AML-193 (cell line): ENCODE measurements around the gene ORC3.
A peak's percentile ranks its signal among the peaks of the same experiment; 100 is the strongest.
"Not testable (repeated sequence)": the region's sequence is repeated elsewhere in the genome, so short reads cannot be mapped to it uniquely, and the experiment has no call there.

Source experiments
- DNase-seq, 2 experiments: peaks; one replicate each; lab custom pipeline; 2025; lab: John Stamatoyannopoulos, UW

ORC3 gene

DNA sequence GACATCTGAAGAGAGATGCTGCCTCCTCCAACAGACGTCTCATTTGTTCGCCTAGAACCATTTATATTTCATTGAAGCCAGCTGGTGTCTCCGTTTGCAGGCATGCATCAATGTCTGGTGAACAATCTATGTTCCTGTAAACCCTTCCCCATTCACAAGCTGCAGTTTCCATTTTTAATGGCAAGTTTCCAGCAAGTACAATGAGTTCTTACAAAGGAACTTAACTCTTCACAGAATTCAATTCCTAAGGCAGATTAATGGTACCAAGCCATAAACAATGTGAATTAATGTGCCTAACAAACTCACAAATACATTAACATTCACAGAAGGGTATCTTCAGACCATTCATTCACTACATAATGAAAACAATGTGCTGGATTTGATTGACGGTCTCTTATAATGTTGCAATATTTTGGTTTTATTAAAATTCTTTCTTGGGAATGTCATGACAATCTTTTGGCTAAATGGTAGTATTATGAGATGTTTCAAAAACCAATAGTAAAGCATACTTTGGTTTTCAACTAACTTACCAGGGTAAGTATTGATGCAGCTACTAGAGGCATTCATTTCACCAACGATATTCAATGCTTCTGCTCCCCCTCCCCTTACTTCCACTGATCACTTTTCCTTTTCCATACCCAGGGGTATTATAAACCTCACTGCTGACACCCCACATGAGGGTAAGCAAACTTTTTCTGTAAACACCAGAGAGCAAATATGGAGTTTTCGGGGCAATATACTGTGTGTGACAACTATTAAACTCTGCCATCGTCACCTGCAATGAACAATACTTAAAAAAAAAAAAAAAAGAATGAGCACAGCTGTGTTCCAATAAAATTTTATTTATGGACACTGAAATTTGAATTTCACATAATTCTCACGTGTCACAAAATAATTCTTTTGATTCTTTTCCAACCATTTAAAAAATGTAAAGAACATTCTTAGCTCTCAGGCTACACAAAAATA lies 107.9 kb downstream of the ORC3 start:
- DNase-seq = peak; percentile 32 to 43

DNA sequence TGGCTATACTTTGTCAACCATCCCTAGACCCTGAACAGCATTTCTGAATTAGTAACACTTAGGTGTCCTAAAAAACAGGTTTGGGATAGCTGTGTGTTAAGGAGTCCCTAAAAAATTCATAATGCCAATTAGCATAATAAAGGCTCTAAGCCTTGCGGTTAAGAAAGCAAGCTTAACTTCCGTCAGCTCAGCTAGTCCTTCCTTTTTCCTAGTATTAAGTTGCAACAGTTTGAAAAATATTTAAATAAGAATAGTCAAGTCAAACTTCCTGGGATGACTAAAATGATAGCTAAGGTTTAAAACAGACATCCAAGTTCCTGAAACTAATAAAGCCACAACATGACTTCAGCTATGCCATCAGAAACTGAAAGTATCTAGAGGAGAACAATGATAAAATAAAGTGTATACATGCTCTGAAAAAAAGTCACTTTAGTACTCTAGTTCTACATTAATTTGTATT lies 108.6 kb downstream of the ORC3 start:
- DNase-seq = peak; percentile 93

DNA sequence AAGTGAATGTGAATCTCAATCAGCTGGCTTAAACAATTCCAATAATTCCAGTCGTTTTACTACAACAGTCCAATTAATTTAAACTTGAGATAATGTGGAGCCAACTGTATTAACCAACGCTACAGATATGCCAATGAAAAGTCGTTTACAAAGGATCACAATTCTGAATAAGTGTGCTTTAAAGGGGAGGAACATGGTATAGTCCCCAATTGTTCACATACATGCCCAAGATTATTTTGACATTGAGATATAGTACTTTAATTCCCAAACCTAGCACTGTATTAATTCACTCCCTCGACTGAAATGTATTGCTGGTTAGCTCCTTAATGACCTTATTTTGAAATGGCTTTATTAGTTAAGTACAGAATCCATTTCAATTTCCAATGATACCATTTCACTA lies 109.6 kb downstream of the ORC3 start:
- DNase-seq = no peak

- peak; percentile 35 to 38 for DNase-seq
These were observed 110.7 kb downstream of the ORC3 start for GRCh38 chr6:87700397-87701343.

GRCh38 chr6:87701344-87701675 lies 111.4 kb downstream of the ORC3 start:
- DNase-seq = no peak

DNA sequence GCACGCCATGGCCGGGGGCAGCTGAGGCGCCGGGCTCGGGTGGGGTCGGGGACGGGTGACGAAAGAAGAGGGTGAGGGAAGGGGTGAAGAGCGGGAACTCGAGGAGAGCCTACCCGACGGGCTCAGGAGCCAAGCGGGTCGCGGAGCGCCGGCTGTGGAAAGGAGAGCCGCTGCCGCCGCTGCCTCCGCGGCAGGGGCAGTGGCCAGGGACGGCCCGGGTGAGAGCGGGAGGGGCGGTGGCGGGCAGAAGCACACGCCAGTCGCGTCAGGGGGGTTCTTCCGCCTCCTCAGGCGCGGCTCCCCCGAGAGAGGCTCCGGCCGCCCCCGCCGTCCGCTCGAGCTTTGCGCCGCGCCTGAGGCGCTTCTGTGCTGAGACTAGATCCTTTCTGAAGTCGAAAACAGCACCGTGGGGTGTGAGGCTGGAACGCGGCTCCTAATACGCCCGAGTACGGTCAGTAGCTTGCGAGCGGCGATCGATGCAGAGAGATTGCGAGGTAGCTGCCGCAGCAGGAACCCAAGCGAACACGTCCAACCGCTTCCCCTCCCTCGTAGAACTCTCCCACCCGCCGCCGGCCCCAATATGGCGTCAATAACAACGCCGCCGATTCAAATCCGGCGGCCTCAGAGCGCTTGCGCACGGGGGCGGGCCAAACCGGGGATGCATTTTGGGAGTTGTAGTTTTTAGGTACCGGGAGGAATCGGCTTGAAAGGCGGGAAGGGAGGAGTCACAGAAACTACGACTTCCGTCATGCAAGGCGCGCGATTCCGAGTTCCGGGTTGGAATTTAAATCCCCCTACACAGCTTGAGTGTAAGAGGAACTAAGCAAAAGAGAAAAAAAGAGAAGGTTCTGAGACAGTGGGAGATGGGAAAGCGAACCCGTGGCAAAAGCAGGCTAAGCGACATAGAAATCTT lies 112.0 kb downstream of the ORC3 start, which contains the start of gene AKIRIN2:
AKIRIN2 (minus strand) TSS at position 558 of the 913 bp plus-strand sequence; CDS start at position 9, 549 bp downstream.
- DNase-seq = peak; percentile 100

DNA sequence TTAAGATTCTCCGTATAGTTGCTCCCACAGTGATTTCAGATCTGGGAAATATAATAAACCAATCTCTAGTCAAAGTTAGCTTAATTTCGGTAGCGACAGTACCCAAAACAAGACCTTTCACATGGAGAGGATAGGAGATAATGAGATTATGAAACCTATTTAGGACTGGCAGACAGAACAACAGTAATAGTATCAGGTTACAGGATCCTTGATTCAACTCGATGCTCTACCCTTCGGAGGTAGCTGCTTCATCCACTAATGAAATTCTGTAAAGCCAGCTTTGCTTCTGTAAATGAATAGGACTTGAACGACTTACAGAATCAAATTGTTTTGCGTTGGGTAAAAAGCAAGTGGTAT lies 112.6 kb downstream of the ORC3 start:
- DNase-seq = no peak

DNA sequence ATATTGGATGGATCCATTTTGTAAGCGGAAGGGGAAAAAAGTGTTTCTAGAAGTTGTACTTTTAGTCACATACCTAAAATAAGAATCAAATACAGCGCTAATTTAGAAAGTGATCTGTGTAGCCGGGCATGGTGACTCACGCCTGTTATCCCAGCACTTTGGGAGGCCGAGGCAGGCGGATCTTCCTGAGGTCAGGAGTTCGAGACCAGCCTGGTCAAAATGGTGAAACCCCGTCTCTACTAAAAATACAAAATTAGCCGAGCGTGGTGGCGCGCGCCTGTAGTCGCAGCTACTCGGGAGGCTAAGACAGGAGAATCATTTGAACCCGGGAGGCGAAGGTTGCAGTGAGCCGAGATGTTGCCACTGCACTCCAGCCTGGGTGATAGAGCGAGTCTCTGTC lies 113.1 kb downstream of the ORC3 start:
- DNase-seq = not testable (repeated sequence)

- no peak for DNase-seq
These were observed 115.2 kb downstream of the ORC3 start for GRCh38 chr6:87705070-87705691.

- no peak for DNase-seq
These were observed 116.4 kb downstream of the ORC3 start for GRCh38 chr6:87706187-87706966.

GRCh38 chr6:87708581-87709427 lies 118.9 kb downstream of the ORC3 start:
- DNase-seq = not testable (repeated sequence)

- DNase-seq = no peak
These were observed 120.2 kb downstream of the ORC3 start for GRCh38 chr6:87710090-87710489.

DNA sequence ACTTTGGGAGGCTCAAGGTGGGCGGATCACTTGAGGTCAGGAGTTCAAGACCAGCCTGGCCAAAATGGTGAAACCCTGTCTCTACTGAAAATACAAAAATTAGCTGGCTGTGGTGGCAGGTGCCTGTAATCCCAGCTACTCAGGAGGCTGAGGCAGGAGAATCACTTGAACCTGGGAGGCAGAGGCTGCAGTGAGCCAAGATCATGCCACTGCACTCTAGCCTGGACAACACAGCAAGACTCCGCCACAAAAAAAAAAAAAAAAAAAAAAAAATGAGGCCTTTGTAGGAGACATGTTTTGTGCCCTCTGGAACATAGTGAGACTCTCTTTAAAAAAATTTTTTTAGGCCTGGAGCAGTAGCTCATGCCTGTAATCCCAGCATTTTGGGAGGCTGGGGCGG lies 122.8 kb downstream of the ORC3 start:
- DNase-seq = not testable (repeated sequence)

DNA sequence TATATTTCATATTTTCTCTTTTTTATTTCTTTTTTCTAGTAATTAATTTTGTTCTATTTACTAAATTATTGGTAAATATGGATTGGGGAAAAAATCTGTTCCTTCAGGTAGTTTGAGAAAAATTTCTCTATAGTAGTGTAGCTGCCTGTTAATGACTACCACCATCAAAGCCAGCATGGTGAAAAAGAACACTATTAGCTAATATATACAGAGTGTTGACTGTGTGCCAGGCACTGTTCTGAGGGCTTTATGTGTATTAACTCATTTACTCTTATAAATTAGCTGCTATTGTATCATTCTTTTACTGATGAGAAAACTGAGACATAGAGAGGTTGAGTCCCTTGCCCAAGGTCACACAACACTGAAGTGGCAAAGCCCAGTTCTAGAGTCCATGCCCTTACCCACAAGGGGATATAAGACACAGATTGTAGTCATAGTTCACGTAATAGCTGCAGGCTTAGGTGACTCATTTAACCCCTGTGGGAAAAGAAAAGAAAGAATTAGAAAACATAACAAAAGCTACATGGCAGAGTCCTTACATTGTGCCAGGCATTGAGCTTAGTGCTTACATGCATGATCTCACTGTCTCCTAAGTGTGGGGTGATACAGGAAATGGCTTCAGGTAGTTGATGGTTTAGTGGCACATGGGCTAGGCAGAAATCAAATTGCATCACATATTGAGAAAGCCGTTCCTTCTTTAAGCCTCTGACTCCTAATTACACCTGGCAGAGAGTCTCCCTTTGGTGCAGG lies 124.3 kb downstream of the ORC3 start:
- DNase-seq = peak in 1 of 2 experiments; percentile 33
